OCI-LY1 (cell line): ENCODE data around the gene IFNL3.

ENCODE experiments used
- CTCF ChIP-seq: fragments of 200-600 bp; sonication (generic), shearing (Covaris generic); IDR thresholded peaks from 2 replicates; pipeline ENCODE4 v1.5.1; 2017; ENCODE audit warnings: mild to moderate bottlenecking, antibody characterized with exemption, low read length, moderate library complexity, mixed read lengths
- EZH2 ChIP-seq: fragments of 200-600 bp; sonication (generic), shearing (Covaris generic); IDR thresholded peaks from 2 replicates; pipeline ENCODE4 v1.8.0; 2017; ENCODE audit warnings: borderline replicate concordance, mixed run types, mild to moderate bottlenecking, antibody characterized with exemption, low read length, moderate library complexity, mixed read lengths

DNA sequence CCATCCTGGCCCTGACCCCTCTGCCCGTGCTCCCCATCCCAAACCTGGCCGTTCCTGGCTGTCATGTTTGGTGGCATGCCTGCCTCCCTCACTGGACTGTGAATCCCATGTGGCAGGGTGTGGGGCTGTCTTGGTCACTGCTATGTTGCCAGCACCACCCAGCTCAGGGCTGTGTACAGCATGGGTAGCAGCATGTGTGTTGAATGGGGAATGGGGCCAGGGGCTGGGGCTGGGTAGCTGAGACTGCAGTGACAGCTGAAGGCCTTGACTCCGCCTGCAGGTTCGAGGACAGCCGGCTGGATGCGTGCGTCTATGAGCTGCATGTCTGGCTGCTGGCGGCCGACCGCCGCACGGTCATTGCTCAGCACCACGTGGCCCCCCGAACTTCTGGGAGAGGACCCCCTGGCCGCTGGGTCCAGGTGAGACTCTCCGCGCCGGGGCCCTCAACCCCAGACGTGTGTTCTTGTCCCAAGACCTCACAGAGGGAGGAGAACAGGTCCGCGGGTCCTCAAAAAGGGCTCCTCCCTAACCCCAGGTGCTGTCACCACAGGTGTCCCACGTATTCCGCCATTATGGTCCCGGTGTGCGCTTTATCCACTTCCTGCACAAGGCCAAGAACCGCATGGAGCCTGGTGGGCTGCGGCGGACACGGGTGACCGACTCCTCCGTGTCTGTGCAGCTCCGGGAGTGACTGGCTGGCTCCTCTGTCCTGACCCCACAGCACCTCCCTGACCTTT is 44.6 kb downstream of the IFNL3 start:
- TF ChIP-seq CTCF (no peak), EZH2 (no peak)
